ENCODE measurements around the gene PI4K2B.
"Not testable (repeated sequence)": the region's sequence is repeated elsewhere in the genome, so short reads cannot be mapped to it uniquely, and the experiment has no call there.

Gene PI4K2B

DNA sequence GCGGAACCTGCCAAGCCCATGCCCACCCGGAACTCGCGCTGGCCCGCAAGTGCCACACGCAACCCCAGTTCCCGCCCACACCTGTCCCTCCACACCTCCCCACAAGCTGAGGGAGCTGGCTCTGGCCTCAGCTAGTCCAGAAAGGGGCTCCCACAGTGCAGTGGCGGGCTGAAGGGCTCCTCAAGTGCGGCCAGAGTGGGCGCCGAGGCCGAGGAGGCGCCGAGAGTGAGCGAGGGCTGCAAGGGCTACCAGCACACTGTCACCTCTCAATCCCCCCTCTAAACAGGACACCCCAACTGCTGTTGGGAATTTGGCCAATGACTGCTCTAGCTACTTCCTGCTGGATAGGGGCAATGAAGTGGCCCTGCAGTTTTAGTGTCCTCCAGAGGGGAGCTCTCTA is 5.7 kb downstream of the PI4K2B start:
- peak in 1 of 10 donors; percentile 53 for DNase-seq
- intact Hi-C loops (cut with DNase I) = not testable (repeated sequence)

DNA sequence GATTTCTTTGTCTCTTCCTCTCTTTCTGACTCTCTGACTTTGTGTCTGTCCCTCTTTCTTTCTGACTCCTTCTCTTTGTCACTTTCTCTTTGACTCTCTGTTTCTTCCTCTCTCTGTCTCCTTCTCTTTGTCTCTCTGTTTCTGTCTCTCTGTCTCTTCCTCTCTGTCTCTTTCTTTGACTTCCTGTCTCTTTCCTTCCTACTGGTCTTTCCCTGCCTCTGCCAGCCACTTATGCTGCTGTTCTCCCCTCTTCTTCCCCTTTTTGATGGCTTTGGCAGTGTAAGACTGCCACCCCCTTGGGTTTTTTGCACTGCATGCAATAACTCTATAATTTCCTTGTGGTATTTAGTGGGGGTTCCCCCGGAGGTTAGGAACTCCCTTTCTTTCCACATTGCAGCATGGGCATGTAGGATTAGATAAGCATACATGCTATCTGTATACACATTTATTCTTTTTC is 6.9 kb downstream of the PI4K2B start:
- intact Hi-C loops (cut with DNase I); DNase-seq: not testable (repeated sequence)

DNA sequence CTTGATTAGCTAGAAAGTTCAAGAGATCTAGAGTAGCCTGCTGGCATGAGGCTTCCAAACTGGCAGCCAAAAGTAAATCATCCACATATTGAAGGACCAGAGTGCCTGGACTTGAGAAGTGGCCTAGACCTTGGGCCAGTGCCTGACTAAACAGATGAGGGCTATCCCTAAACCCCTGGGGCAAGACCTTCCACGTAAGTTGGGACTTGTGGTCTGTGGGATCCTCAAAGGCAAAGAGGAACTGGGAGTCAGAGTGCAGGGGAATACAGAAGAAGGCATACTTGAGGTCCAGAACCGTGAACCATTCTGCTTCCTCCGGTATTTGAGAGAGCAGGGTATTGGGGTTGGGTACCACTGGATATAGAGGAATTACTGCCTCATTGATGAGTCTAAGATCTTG is 8.4 kb downstream of the PI4K2B start:
- intact Hi-C loops (cut with DNase I); DNase-seq: not testable (repeated sequence)

DNA sequence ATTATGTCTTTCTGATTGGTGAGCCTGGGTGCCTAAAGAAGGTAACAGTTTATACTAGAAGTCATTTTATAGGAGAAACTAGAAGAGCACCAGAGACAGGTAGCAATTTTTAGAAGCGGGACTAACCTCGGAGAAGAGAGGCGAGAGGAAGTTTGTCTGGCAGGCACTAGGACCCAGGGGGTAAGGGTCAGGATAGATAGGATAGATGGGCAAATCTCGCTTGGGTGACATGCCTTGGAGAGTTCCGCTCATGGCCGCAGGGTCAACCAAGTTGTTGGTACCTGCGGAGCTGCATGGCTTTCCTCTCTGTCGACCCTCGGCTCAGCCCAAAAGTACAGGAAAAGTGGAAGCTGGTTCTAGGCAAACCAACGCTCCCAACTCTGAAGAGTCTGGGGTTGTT is 11.3 kb downstream of the PI4K2B start:
- no peak for DNase-seq
- intact Hi-C loops (cut with DNase I) = no loop called here

DNA sequence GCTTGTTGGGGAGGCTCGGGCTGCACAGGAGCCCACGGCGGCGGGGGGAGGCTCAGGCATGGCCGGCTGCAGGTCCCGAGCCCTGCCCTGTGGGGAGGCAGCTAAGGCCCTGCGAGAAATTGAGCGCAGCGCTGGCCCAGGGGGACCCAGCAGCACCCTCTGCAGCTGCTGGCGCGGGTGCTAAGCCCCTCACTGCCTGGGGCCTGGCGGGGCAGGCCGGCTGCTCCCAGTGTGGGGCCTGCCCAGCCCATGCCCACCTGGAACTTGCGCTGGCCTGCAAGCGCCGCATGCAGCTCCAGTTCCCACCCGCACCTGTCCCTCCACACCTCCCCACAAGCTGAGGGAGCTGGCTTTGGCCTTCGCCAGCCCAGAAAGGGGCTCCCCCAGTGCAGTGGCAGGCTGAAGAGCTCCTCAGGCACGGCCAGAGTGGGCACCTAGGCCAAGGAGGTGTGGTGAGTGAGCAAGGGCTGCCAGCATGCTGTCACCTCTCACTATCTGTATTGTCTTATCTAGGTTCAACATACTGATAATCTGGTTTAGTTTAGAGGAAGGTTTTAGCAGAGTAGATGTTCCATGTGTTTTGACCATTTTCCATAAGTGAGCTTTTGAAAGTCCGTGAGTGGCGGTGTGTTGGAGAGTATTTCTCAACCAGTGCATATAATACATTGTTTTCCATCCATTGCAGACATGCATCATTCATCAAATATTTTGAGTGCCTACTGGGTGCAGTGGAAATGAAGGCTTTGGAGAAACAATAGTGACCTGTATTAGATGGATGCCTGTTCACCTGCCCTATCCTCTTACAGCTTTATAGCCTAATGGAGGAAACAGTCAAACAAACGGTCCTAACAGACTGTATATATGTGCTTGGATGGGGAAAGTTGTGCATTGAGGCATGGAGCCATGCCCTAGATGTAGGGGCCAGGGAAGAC is 13.1 kb downstream of the PI4K2B start:
- intact Hi-C loops (cut with DNase I) = no loop called here

DNA sequence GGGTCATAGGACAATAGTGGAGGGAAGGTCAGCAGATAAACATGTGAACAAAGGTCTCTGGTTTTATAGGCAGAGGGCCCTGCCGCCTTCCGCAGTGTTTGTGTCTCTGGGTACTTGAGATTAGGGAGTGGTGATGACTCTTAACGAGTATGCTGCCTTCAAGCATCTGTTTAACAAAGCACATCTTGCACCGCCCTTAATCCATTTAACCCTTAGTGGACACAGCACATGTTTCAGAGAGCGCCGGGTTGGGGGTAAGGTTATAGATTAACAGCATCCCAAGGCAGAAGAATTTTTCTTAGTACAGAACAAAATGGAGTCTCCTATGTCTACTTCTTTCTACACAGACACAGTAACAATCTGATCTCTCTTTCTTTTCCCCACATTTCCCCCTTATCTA is 15.0 kb downstream of the PI4K2B start:
- intact Hi-C loops (cut with DNase I); DNase-seq: not testable (repeated sequence)

More for the DNA sequence above, 13.1 kb downstream of the PI4K2B start:
- DNase-seq = peak in 1 of 10 donors; percentile 67

DNA sequence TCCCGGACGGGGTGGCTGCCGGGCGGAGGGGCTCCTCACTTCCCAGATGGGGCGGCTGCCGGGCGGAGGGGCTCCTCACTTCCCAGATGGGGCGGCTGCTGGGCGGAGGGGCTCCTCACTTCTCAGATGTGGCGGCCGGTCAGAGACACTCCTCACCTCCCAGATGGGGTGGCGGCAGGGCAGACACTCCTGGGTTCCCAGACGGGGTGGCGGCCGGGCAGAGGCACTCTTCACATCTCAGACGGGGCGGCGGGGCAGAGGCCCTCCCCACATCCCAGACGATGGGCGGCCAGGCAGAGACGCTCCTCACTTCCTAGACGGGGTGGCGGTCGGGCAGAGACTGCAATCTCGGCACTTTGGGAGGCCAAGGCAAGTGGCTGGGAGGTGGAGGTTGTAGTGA is 15.7 kb downstream of the PI4K2B start:
- intact Hi-C loops (cut with DNase I) = not testable (repeated sequence)
- DNase-seq = peak in 1 of 10 donors; percentile 85

DNA sequence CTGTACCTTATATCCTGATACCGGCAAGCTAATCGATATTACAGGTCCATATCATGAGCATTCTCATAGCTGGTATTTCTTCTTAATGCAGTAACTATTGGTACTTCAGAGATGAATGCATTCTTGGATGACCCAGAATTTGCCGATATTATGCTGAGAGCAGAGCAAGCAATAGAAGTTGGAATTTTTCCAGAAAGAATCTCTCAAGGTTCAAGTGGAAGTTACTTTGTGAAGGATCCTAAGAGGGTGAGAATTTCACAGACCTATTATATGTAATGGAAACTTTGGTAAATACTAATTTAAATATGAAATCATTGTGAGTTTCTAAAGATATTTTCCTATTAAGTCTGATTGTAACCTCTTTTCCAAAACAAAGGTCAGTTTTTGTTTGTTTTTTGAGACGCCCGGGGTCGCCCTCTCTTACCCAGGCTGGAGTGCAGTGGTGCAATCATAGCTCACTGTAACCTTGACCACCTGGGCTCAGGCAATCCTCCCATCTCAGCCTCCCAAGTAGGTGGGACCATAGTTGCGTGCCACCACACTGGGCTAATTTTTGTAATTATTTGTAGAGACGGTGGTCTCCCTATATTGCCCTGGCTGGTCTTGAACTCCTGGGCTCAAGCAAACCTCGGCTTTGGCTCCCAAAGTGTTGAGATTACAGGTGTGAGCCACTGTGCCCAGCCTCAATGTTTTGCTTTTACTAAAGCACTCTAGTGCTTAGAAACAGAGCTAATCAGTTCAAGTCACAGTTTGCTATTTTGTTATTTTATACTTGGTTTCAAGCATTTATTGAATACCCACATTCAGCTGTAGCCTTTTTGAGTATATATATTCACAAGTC is 18.6 kb downstream of the PI4K2B start:
- intact Hi-C loops (cut with DNase I) = no loop called here
- DNase-seq = no peak

DNA sequence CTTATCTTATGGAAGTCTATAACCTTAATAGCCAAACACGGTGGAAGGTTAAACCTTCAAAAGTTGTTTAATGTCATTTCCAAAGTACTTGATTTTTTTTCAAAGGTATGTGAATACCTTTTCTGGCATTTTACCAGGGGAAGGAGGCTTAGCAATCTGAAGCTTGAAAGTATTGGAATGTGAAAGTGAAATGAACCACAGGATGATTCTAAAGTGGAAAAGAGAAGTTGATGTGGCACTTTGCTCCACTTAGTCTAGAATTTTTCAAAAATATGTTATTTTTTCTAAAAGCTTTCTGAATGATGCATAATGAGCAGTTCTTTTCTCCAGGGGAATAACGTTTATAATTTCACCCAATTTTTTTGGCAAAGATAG is 19.2 kb downstream of the PI4K2B start:
- intact Hi-C loops (cut with DNase I) = no loop called here
- DNase-seq = no peak

DNA sequence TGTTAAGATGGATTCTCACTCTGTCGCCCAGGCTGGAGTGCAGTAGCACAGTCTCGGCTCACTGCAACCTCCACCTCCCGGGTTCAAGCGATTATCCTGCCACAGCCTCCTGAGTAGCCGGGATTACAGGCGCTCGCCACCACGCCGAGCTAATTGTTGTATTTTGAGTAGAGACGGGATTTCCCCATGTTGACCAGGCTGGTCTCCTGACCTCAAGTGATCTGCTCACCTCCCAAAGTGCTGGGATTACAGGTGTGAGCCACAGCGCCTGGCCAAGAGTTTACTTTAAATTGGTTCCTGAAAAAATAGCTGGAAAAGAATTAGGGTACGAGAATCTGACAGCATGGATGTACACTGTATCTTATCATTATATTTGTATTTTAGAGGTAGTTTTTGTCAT is 20.0 kb downstream of the PI4K2B start:
- DNase-seq; intact Hi-C loops (cut with DNase I): not testable (repeated sequence)

DNA sequence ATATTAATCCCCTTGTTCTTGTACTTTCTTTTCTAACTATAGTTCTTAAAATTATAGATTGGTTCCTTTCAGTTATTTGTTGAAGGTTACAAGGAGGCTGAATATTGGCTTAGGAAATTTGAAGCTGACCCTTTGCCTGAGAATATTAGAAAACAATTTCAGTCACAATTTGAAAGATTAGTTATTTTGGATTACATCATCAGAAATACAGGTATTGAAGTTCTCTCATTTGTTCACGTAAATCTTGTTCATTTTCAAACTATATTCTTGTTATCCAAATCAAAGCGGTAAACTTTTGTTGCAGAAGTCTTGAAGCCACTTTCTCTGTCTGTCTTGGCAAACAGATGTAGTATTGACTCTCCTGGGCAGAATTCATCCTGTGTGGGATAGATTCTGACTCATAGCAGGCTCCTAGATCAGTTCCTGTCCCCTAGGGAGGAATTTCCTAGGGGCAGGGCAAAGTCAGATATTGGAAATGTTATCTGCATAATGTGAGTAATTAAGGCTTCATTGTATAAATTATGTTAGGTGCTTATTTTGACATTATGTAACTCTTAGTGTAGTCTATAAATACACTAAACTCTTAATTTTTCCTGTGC is 25.2 kb downstream of the PI4K2B start:
- DNase-seq = no peak

DNA sequence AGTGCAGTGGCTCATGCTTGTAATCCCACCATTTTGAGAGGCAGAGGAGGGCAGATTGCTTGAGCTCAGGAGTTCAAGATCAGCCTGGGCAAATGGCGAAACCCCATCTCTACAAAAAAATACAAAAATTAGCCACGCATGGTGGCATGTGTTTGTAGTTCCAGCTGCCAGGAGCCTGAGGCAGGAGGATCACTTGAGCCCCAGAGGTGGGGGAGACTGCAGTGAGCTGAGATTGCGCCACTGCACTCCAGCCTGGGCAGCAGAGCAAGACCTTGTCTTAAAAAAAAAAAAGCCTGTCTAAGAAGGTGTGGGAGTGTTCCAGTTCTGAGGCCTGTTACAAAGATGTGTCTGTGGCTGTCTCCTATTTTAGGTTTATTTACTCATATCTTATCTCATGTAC is 38.0 kb downstream of the PI4K2B start:
- DNase-seq = no peak
- intact Hi-C loops (cut with DNase I) = no loop called here

More for the DNA sequence above, 25.2 kb downstream of the PI4K2B start:
- intact Hi-C loops (cut with DNase I) = no loop called here

DNA sequence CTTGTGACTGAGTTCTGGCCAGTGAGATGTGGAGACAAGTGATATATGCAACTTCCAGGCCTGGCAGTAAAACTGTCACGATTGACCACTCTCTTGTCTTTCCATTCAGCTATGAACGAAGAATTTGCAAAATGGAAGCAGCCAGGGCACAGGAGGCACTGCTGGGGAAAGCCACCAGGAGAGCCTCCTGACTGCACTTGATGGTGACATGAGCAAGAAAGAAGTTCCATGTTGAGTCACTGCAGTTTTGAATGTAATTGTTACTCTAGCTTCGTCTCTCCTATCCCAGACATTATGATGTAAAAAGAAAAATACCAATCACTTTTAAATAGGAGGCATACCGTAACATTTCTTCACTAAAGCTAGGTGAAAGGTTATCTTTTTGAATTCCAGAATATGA is 46.4 kb downstream of the PI4K2B start:
- intact Hi-C loops (cut with DNase I) = no loop called here
- DNase-seq = no peak

DNA sequence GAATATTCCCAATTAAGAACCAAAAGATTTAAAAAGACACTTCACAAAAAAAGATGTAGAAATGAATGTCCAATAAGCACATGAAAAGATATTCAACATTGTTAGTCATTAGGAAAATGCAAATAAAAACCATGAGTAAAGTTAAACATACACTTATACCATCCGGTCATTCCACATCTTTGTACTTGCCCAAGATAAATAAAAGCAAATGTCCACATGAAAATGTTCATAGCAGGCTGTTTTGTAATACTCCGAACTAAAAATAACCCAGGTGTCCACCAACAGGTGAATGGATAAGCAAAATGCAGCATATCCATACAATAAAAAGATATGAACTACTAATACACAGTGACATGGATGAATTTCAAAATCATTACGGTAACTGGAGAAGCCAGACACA is 50.1 kb downstream of the PI4K2B start:
- intact Hi-C loops (cut with DNase I) = no loop called here
- no peak for DNase-seq

DNA sequence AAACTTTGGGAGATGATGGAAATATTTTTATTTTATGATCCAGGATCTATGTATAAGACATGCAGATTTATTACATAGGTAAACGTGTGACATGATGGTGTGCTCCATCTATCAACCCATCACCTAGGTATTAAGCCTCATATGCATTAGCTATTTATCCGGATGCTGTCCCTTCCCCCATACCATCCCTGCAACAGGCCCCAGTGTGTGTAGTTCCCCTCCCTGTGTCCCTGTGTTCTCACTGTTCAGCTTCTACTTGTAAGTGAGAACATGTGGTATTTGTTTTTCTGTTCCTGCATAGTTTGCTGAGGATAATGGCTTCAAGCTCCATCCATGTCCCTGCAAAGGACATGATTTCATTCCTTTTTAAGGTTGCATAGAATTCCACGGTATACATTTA is 50.6 kb downstream of the PI4K2B start:
- DNase-seq = no peak
- intact Hi-C loops (cut with DNase I) = no loop called here

DNA sequence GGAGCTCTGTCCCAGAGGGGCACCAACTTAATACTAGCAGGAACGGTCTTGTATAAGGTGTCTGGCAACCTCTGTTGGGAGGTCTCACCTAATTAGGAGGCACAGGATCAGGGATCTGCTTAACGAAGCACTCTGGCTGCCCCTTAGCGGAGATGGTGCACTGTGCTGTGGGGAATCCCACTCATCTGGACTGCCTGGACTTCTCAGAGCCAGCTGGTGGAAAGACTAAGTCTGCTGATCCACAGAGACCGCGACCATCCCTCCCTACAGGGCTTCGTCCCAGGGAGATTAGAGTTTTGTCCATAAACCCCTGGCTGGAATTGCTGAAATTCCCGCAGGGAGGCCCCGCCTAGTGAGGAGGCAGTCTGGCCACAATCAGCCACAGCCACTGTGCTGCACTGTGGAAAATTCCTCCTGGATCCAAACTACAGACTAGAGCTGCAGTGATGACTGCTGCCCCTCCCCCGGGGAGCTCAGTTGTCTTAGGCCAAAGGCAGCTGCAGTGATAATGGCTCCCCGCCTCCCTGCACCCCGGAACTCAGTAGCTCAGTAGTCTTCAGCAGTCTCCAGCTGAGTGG is 56.7 kb downstream of the PI4K2B start:
- no peak for DNase-seq
- intact Hi-C loops (cut with DNase I) = no loop called here

DNA sequence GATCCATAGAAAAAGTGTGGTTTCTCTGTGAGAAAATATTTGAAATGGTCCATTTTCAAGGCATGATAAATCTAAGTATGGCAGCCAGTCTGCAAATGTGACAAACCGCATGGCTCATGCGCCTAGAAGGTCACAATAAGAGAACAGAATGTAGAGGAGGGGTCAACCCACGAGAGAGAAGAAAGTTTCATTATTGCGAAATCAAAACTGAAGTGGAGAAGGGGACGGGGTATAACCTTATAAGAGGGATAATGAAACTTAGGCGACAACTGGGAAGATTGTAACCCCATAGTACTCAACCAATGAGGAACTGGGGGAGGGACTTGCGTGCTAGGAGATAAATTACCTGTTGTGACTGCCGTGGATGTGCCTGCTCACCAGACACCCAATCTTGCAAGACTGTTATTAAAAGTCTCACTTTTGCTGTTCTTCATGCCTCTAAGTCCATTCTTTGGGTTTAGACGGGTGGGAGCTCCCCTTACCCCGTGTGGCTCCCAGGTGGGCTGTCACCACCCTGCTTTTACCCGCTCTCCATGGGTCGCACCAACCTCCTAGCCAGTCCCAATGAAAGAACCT is 57.4 kb downstream of the PI4K2B start:
- intact Hi-C loops (cut with DNase I) = no loop called here
- DNase-seq = no peak

DNA sequence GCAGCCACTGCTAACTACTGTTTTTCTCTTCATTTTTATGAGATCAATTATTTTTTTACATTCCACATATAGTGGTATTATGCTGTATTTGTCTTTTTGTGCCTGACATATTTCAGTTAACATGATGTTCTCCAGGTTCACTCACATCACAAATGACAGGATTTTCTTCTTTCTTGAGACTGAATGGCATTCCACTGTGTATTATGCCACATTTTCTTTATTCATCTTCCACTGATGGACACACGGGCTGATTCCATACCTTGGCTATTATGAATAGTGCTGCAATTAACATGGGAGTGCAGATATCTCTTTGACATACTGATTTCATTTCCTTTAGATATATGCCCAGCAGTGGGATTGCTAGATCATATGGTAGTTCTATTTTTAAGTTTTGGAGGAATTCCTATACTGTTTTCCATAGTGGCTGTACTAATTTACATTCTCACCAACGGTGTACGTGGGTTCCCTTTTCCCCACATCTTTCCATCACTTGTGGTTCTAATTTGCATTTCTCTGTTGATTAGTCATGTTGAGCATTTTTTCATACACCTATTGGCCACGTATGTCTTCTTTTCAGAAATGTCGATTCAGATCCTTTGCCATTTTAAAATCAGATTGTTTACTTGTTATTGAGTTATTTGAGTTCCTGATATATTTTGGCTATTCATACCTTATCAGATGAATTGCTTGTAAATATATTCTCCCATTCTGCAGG is 63.9 kb downstream of the PI4K2B start:
- no peak for DNase-seq
- intact Hi-C loops (cut with DNase I) = no loop called here

DNA sequence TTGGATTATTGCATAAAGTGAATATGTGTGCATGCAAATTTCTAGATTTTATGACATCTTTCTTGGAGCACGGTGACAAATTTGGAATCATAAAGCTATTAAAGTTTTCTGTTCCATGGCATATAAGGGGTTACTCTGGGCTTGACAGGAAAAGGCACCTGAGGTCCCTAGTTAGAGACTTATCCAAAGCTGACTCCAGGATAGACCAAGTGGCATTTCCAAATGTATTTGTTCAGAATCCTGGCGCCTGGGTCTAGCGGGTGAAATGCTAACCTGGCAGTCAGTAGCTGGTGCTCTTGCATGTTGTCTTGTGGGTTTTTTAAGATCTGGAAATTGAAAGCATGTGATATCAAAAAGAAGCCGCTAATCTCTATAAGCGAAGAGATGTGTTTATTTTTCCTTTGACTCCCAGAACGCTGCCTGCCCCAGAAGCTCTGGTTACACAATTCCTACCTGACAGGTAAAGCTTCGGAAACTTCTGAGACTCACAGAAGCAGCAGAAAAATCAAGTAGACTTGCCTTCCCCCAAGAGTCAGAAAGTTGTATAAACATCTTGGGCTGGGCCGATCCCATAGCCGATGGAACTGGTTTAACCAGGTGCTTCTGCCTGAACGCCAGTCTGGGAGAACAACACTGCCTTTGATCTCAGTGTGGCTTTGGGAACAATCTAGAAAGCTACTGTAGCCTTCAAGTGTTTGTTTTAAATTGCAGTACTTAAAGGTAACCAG is 65.8 kb downstream of the PI4K2B start:
- intact Hi-C loops (cut with DNase I) = no loop called here
- DNase-seq = no peak

All from posterior cingulate gyrus (tissue), 11 donors.